Fibroblast of the aortic adventitia (primary cell): ENCODE data around the gene CCDC28A. TPM values are rescaled to one million over a fixed set of nuclear protein-coding genes. Genes with fewer than 3 reads are reported as not detected.

Source experiments
- DNase-seq: peaks from one replicate; pipeline ENCODE4 v3.0.0-alpha.2; 2010; ENCODE audit warnings: low read depth
- H3K4me3 ChIP-seq: 2 replicates; pipeline ENCODE4 v1.5.1; 2011; ENCODE audit warnings: low read depth, mild to moderate bottlenecking, control low read depth, low read length, moderate library complexity
- CTCF ChIP-seq: IDR thresholded peaks from 2 replicates; pipeline ENCODE4 v1.5.1; 2011; ENCODE audit warnings: mild to moderate bottlenecking, low read length, control low read depth, inconsistent platforms; ENCODE audit not compliant: insufficient read depth
- total RNA-seq: library from RNA; depleted of rRNA; stranded (reverse); fragments of >200 nt; gene quantifications from 2 replicates; pipeline ENCODE4 v1.2.3, GENCODE V29; 2012; ENCODE audit warnings: low replicate concordance

Gene CCDC28A
- total RNA-seq, 1 donor, result 11.7 TPM

- no peak overlapping the region for H3K4me3 ChIP-seq
- no peak for TF ChIP-seq CTCF
- no peak for DNase-seq
Observed at GRCh38 chr6:138734585-138734984, 39.0 kb upstream of the CCDC28A start.

- H3K4me3 ChIP-seq, result no peak overlapping the region
- TF ChIP-seq CTCF, result no peak
- DNase-seq, result peak; percentile 16
Observed at GRCh38 chr6:138736640-138737039, 36.9 kb upstream of the CCDC28A start.

GRCh38 chr6:138752017-138752416 is 21.6 kb upstream of the CCDC28A start:
- H3K4me3 ChIP-seq, result no peak overlapping the region
- DNase-seq, result no peak
- no peak for TF ChIP-seq CTCF

- peak; percentile 31 for DNase-seq
- H3K4me3 ChIP-seq, result no peak overlapping the region
- no peak for TF ChIP-seq CTCF
Observed at GRCh38 chr6:138757136-138757535, 16.4 kb upstream of the CCDC28A start.

- H3K4me3 ChIP-seq, result no peak overlapping the region
- peak; percentile 58 for TF ChIP-seq CTCF
- DNase-seq, result peak; percentile 68
Observed at GRCh38 chr6:138765896-138766655, 7.5 kb upstream of the CCDC28A start.

GRCh38 chr6:138769102-138769676 is 4.4 kb upstream of the CCDC28A start:
- TF ChIP-seq CTCF, result no peak
- no peak overlapping the region for H3K4me3 ChIP-seq
- peak; percentile 67 for DNase-seq
